ENCODE results near the gene PPP2R5C. TPM values are rescaled to one million over a fixed set of nuclear protein-coding genes. Genes with fewer than 3 reads are reported as not detected.
A peak's percentile ranks its signal among the peaks of the same experiment; 100 is the strongest.

Gene PPP2R5C
- total RNA-seq, 1 donor from 2014 or later: 227 TPM

DNA sequence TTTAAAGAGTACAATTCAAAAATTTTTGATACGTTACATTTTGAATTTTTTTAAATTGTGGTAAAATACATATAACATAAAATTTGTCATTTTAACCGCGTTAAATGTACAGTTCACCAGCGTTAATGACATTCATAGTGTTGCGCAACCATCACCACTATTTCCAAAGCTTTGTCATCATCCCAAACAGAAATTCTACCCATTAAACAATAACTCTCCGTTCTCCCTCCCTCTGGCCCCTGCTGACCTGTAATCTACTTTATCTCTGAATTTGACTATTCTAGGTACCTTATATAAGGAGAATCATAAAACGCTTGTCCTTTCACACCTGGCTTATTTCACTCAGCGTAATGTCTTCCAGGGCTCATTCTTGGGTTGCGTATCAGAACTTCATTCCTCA, 133.7 kb downstream of the PPP2R5C start:
- Mint-ChIP-seq H3K4me3 (no peak overlapping the region), H3K9me3 (no peaks in the 10 kb centered on the region), H3K27ac (no peak overlapping the region), H3K27me3 (no peaks in the 10 kb centered on the region), H3K4me1 (no peaks in the 10 kb centered on the region), H3K36me3 (ENCODE audit: low read depth) (peaks cover 82% of the 10 kb centered on the region)
- intact Hi-C loops (cut with micrococcal nuclease): no loop called here
- DNase-seq: no peak
- CTCF ChIA-PET: no interaction called here
- POLR2A ChIA-PET: no interaction called here
- ATAC-seq (ENCODE audit: low read depth): no peak
- TF ChIP-seq, protein P1, sequence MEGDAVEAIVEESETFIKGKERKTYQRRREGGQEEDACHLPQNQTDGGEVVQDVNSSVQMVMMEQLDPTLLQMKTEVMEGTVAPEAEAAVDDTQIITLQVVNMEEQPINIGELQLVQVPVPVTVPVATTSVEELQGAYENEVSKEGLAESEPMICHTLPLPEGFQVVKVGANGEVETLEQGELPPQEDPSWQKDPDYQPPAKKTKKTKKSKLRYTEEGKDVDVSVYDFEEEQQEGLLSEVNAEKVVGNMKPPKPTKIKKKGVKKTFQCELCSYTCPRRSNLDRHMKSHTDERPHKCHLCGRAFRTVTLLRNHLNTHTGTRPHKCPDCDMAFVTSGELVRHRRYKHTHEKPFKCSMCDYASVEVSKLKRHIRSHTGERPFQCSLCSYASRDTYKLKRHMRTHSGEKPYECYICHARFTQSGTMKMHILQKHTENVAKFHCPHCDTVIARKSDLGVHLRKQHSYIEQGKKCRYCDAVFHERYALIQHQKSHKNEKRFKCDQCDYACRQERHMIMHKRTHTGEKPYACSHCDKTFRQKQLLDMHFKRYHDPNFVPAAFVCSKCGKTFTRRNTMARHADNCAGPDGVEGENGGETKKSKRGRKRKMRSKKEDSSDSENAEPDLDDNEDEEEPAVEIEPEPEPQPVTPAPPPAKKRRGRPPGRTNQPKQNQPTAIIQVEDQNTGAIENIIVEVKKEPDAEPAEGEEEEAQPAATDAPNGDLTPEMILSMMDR (IDR thresholded peaks at IDR 0.05): no peak

DNA sequence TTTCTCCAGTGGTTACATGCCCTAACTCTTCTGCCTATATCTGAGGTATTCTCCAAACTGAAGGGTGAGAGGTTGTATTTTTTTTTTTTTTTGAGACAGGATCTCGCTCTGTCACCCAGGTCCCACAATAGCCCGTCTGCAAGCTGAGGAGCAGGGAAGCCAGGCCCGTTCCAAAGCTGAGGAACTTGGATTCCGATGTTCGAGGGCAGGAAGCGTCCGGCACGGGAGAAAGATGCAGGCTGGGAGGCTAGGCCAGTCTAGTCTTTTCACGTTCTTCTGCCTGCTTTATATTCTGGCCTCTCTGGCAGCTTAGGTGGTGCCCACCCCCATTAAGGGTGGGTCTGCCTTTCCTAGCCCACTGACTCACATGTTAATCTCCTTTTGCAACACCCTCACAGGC, 135.8 kb downstream of the PPP2R5C start:
- CTCF ChIA-PET: interaction anchor here (1.1 kb wide), 1 partner anchor 126 kb away, joined by 4 read pairs; no protein-coding TSS in a partner anchor
- POLR2A ChIA-PET: no interaction called here
- Mint-ChIP-seq H3K9me3 (no peaks in the 10 kb centered on the region), H3K4me1 (no peaks in the 10 kb centered on the region), H3K36me3 (ENCODE audit: low read depth) (peaks cover 90% of the 10 kb centered on the region), H3K27ac (no peak overlapping the region), H3K4me3 (no peak overlapping the region), H3K27me3 (no peaks in the 10 kb centered on the region)
- TF ChIP-seq, protein P1 (IDR thresholded peaks at IDR 0.05): no peak
- no peak for ATAC-seq (ENCODE audit: low read depth)
- intact Hi-C loops (cut with micrococcal nuclease): no loop called here
- DNase-seq: no peak

DNA sequence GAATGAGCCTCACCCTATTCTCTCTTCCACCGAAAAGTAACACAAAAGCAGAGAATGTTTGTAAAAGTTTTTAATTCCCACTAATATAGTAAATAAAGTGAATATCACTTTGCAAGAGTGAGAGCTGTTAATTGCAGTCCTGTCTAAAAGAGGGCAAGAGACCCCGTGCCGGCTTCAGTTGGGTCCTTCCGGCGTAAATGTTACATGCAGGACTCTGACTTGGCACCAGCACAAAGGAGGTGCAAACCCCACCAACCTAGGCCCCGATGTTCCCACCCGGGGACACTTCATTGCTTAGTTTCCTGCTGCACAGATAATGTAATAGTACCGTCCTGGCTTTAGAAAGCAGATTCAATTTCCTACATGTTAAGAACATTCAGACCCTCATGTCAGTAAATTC, 136.9 kb downstream of the PPP2R5C start:
- Mint-ChIP-seq H3K27me3 (no peaks in the 10 kb centered on the region), H3K4me1 (no peaks in the 10 kb centered on the region), H3K36me3 (ENCODE audit: low read depth) (peaks cover 91% of the 10 kb centered on the region), H3K27ac (peak overlapping the region; percentile 21), H3K4me3 (no peak overlapping the region), H3K9me3 (no peaks in the 10 kb centered on the region)
- POLR2A ChIA-PET: interaction anchor here (0.6 kb wide), 1 partner anchor 208 kb away, joined by 3 read pairs; no protein-coding TSS in a partner anchor
- DNase-seq (no peak), ATAC-seq (ENCODE audit: low read depth) (no peak)
- intact Hi-C loops (cut with micrococcal nuclease): no loop called here
- TF ChIP-seq, protein P1 (IDR thresholded peaks at IDR 0.05): no peak
- CTCF ChIA-PET: interaction anchor here (1.0 to 1.1 kb wide), 2 partner anchors 55 to 127 kb away, joined by 4 read pairs; no protein-coding TSS in a partner anchor

DNA sequence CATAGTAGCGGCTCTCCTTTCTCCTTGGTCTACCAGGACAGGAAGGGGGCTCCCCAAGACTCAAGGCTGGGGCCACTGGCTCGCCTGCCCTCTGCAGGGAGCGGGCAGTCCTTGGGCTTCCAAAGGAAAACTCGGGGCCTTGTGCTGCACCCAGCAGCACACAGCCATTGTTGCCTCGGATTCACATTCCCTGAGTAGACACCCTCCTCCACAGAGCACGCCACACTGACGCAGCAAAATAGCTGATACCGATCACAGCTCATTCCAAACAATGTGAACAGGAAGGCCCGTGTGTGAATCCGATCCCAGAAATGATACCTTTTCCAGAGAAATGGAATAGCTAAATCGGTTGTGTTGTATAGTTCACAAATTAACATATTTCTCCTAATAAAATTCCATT, 137.8 kb downstream of the PPP2R5C start:
- intact Hi-C loops (cut with micrococcal nuclease): no loop called here
- ATAC-seq (ENCODE audit: low read depth) (no peak), DNase-seq (no peak)
- Mint-ChIP-seq H3K4me1 (no peaks in the 10 kb centered on the region), H3K36me3 (ENCODE audit: low read depth) (peaks cover 89% of the 10 kb centered on the region), H3K27ac (no peak overlapping the region), H3K9me3 (no peaks in the 10 kb centered on the region), H3K27me3 (no peaks in the 10 kb centered on the region), H3K4me3 (no peak overlapping the region)
- POLR2A ChIA-PET: interaction anchor here (0.6 kb wide), 1 partner anchor 11 kb away, joined by 3 read pairs; no protein-coding TSS in a partner anchor
- CTCF ChIA-PET: interaction anchor here (1.3 to 1.7 kb wide), 2 partner anchors 55 to 129 kb away, joined by 3 to 6 read pairs; no protein-coding TSS in a partner anchor
- TF ChIP-seq, protein P1 (IDR thresholded peaks at IDR 0.05): no peak

DNA sequence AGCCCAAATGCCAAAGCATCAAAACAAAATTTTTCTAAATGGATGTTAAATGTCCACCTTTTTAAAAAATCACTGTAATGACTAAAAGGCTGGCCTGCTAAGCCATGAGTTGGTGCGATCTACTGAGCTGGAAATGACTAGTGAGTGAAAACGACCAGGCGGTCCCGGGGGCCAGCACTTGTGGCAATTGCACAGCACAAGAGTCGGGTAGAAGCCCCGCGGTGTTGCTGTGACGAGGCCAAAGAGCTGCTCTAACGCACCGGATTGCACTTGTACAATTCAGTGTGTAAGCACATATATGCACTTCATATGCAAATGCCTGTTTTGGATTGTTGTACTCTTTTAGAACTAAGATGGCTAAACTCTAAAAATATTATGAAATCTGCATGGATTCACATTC, 138.7 kb downstream of the PPP2R5C start:
- no peak for DNase-seq
- Mint-ChIP-seq H3K27me3 (no peaks in the 10 kb centered on the region), H3K9me3 (no peaks in the 10 kb centered on the region), H3K4me3 (no peak overlapping the region), H3K36me3 (ENCODE audit: low read depth) (peaks cover 90% of the 10 kb centered on the region), H3K27ac (no peak overlapping the region), H3K4me1 (no peaks in the 10 kb centered on the region)
- TF ChIP-seq, protein P1 (IDR thresholded peaks at IDR 0.05): no peak
- POLR2A ChIA-PET: no interaction called here
- CTCF ChIA-PET: interaction anchor here (1.3 to 1.7 kb wide), 2 partner anchors 56 to 130 kb away, joined by 3 to 6 read pairs; no protein-coding TSS in a partner anchor
- intact Hi-C loops (cut with micrococcal nuclease): no loop called here
- no peak for ATAC-seq (ENCODE audit: low read depth)

Data from activated B cell treated with CpG ODN at 0.5 μM for 24 hours (primary cell).